Upper lobe of right lung (tissue), 1 donor: ENCODE data around the gene GNG8. TPM values are rescaled to one million over a fixed set of nuclear protein-coding genes. Genes with fewer than 3 reads are reported as not detected.

ENCODE experiments used
- ATAC-seq: fragments of 200-7000 bp; cut with Tn5 transposase; one replicate; pipeline ENCODE4 v1.9.1; 2020; ENCODE audit warnings: mild to moderate bottlenecking, moderate library complexity
- DNase-seq: peaks from one replicate; pipeline ENCODE4 v3.0.0-alpha.2; 2020
- H3K27ac ChIP-seq: fragments of 200-600 bp; one replicate; pipeline ENCODE4 v1.8.0; 2022
- H3K27me3 ChIP-seq: fragments of 200-600 bp; one replicate; pipeline ENCODE4 v1.8.0; 2022; ENCODE audit warnings: mild to moderate bottlenecking
- H3K36me3 ChIP-seq: fragments of 200-600 bp; one replicate; pipeline ENCODE4 v1.8.0; 2022
- H3K4me1 ChIP-seq: fragments of 200-600 bp; one replicate; pipeline ENCODE4 v1.8.0; 2022
- H3K4me3 ChIP-seq: fragments of 200-600 bp; one replicate; pipeline ENCODE4 v1.8.0; 2022; ENCODE audit warnings: mild to moderate bottlenecking
- H3K9me3 ChIP-seq: fragments of 200-600 bp; one replicate; pipeline ENCODE4 v1.8.0; 2022
- intact Hi-C: fragments of 100-400 bp; cut with DNase I; formaldehyde crosslinking; loops from one replicate; pipeline ENCODE4 v1.11.0; 2022
- total RNA-seq: library from RNA; stranded (reverse); fragmentation: NEBNext Ultra II Directional; extraction: Animal tissue kit (Norgen Biotek cat#: 25700); gene quantifications from one replicate; pipeline ENCODE4 v1.2.1, GENCODE V29; 2021
- TF ChIP-seq, protein P1 (sequence below): fragments of 200-600 bp; IDR thresholded peaks from one replicate; pipeline ENCODE4 v1.8.0; 2022; ENCODE audit warnings: antibody characterized with exemption
- donor health status: DM: no; HTN: yes; CAD: no; lungs with severe emphysema.

The GNG8 gene
- total RNA-seq, 1 donor from 2014 or later, result not detected

DNA sequence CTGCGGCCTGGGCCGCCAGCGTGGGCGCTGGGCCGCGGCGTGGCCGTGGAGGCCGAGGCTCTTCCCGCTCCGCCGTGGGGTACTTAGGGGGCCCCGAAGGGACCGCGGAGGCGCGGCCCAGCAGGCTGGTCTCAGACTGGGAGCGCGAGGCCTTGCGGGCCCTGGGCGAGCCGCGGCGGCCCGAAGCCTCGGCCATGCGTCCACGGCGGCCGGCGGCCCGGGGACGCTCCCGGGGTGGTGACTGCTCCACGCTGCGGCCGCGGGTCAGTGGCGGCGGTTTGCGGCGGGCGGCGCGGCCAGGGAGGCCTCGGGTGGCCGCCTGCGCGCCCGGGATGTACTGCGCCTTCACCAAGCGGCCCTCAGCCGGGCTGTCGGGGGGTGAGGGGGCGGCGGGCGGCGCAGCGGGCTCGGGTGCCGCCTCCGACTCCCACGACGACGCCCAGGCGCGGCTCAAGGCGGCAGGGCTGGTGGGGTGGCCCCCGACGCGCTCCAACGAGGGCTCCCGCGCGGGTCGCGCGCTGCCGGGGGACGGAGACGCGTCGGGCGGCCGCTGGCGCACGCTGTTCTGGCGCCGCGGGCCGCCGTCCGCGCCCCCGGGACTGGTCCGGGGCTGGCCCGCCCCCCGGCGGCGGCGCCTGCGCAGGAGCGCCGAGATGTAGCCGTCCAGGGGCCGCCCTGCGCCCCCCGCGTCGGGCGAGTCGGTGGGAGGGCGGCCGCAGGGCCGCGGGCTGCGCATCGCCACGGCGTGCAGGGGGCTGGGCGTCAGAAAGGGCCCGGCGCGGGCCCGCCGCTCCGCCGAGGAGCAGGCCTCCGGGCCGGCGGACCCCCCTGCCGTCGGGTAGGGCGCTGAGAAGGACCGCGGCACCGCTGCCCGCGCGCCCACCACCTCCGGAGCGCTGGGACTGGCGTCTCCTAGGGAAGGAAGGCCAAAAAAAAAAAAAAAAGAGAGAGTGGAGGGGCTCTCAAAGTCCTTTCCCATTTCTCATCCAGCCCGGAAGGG is 13.3 kb upstream of the GNG8 start:
- Histone ChIP-seq H3K9me3 (no peaks in the 10 kb centered on the region), H3K4me3 (no peak overlapping the region), H3K27ac (no peak overlapping the region), H3K27me3 (peaks cover 39% of the 10 kb centered on the region), H3K4me1 (no peaks in the 10 kb centered on the region), H3K36me3 (no peaks in the 10 kb centered on the region)
- TF ChIP-seq, protein P1, sequence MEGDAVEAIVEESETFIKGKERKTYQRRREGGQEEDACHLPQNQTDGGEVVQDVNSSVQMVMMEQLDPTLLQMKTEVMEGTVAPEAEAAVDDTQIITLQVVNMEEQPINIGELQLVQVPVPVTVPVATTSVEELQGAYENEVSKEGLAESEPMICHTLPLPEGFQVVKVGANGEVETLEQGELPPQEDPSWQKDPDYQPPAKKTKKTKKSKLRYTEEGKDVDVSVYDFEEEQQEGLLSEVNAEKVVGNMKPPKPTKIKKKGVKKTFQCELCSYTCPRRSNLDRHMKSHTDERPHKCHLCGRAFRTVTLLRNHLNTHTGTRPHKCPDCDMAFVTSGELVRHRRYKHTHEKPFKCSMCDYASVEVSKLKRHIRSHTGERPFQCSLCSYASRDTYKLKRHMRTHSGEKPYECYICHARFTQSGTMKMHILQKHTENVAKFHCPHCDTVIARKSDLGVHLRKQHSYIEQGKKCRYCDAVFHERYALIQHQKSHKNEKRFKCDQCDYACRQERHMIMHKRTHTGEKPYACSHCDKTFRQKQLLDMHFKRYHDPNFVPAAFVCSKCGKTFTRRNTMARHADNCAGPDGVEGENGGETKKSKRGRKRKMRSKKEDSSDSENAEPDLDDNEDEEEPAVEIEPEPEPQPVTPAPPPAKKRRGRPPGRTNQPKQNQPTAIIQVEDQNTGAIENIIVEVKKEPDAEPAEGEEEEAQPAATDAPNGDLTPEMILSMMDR, result no peak
- intact Hi-C loops, result no loop called here
- DNase-seq, result no peak
- ATAC-seq, result no peak

DNA sequence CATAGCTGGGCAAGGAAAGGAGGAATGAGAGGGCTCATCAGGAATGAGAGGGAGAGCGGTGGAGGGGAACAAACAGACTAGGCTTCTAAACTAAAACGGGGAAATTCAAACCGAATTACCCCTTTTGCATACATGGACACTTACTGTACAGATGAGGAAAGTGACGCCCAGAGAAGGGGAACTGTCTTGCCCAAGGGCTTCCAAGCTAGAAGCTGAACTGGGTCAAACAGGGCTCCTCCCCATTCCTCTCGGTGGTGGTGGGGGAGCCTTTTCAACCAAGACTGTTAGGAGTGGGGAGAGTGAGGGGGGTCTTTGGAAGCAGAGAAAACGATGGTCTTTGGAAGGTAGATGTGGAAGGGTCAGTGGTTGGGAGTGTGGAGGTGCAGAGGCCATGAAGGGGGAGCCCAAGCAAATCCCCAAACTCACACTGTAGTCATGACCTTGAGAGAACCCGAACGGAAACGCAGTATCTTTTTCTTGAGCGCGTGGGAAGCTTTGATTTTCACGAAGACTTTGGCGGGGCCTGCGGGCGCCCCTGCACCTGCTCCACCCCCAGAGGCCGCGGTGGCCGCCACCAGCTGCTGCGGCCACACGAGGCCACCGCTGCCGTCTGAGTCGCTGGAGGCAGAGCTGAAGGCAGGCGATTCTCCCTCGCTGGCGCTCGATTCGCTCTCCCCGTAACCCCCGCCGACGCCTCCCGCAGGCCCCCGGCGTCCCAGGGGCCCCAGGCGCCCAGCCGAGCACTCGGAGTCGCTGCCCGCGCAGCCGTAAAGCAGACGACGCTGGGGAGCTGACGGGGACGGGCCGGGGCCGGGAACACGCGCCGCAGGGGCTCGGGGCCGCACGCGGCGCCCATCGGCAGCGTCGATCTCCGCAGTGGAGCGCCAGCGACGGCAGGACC is 12.3 kb upstream of the GNG8 start:
- H3K4me3 ChIP-seq, result no peak overlapping the region
- peaks cover 39% of the 10 kb centered on the region for H3K27me3 ChIP-seq
- TF ChIP-seq, protein P1, result no peak
- DNase-seq, result no peak
- H3K9me3 ChIP-seq, result no peaks in the 10 kb centered on the region
- H3K36me3 ChIP-seq, result no peaks in the 10 kb centered on the region
- intact Hi-C loops, result no loop called here
- no peaks in the 10 kb centered on the region for H3K4me1 ChIP-seq
- no peak overlapping the region for H3K27ac ChIP-seq
- peak; percentile 72 for ATAC-seq

DNA sequence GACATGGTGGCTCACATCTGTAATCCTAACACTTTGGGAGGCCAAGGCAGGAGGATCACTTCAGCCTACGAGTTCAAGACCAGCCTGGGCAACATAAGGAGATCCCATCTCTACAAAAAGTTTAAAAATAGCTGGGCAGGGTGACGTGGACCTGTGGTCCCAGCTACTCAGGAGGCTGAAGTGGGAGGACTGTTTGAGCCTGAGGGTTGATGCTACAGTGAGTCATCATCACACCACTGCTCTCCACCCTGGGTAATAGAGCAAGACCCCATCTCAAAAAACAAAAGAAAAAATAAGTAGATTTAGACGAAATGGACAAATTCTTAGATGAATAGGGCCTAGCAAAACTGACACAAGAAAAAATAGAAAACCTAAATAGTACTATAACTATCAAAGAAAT is 10.4 kb upstream of the GNG8 start:
- intact Hi-C loops, result no loop called here
- Histone ChIP-seq H3K36me3 (no peaks in the 10 kb centered on the region), H3K4me3 (no peak overlapping the region), H3K27ac (no peak overlapping the region), H3K4me1 (no peaks in the 10 kb centered on the region), H3K9me3 (no peaks in the 10 kb centered on the region), H3K27me3 (peaks cover 32% of the 10 kb centered on the region)
- DNase-seq (no peak), ATAC-seq (no peak)
- TF ChIP-seq, protein P1, result no peak

DNA sequence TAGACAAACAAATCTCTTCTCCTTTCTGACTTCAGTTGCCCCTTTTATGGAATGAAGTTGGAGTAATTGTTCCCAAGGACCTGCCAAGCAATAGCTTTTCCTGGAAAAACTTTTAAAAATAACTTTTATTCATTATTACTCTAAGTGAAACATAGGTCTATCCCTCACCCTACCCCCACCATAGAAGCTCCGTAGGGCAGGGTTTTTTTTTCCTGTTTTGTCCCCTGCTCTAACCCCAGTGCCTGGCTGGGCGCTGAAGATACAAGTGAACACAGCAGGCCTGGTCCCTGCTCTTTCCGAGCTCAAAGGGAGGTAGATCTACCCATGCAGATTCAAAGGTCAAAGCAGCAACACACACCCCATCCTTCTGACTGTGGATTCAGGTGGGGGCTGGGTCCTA is 8.7 kb upstream of the GNG8 start:
- ATAC-seq (no peak), DNase-seq (no peak)
- Histone ChIP-seq H3K9me3 (no peaks in the 10 kb centered on the region), H3K36me3 (no peaks in the 10 kb centered on the region), H3K4me3 (no peak overlapping the region), H3K27ac (no peak overlapping the region), H3K27me3 (peaks cover 29% of the 10 kb centered on the region), H3K4me1 (peaks cover 4% of the 10 kb centered on the region)
- TF ChIP-seq, protein P1, result no peak
- intact Hi-C loops, result no loop called here

DNA sequence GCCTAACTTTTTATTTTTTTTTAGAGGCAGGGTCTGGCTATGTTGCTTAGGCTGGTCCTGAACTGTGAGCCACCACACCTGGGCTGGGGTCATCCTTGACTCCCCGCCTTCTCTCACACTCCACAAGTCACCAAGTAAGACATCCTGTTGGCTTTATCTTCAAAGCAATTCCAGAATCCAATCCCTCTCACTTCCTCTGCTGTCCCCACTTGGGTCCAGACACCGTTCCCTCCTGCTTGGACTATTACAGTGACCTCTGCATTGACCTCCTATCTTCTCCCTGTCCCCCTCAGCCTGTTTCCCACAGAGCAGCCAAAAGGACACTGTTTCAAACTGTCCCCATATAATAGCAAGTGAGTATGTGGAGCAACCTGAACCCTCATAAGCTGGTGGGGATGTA is 4.7 kb upstream of the GNG8 start:
- peaks cover 18% of the 10 kb centered on the region for H3K4me1 ChIP-seq
- no peak overlapping the region for H3K27ac ChIP-seq
- no peak overlapping the region for H3K4me3 ChIP-seq
- ATAC-seq, result no peak
- intact Hi-C loops, result no loop called here
- no peak for DNase-seq
- TF ChIP-seq, protein P1, result no peak
- no peaks in the 10 kb centered on the region for H3K36me3 ChIP-seq
- H3K27me3 ChIP-seq, result peaks cover 7% of the 10 kb centered on the region
- H3K9me3 ChIP-seq, result no peaks in the 10 kb centered on the region
